ENCODE results near the gene TMEM107. TPM values are rescaled to one million over a fixed set of nuclear protein-coding genes. Genes with fewer than 3 reads are reported as not detected.

TMEM107 gene
- total RNA-seq, 4 donors from 2014 or later, result 12.7 to 21.7 (median 15.5) TPM

DNA sequence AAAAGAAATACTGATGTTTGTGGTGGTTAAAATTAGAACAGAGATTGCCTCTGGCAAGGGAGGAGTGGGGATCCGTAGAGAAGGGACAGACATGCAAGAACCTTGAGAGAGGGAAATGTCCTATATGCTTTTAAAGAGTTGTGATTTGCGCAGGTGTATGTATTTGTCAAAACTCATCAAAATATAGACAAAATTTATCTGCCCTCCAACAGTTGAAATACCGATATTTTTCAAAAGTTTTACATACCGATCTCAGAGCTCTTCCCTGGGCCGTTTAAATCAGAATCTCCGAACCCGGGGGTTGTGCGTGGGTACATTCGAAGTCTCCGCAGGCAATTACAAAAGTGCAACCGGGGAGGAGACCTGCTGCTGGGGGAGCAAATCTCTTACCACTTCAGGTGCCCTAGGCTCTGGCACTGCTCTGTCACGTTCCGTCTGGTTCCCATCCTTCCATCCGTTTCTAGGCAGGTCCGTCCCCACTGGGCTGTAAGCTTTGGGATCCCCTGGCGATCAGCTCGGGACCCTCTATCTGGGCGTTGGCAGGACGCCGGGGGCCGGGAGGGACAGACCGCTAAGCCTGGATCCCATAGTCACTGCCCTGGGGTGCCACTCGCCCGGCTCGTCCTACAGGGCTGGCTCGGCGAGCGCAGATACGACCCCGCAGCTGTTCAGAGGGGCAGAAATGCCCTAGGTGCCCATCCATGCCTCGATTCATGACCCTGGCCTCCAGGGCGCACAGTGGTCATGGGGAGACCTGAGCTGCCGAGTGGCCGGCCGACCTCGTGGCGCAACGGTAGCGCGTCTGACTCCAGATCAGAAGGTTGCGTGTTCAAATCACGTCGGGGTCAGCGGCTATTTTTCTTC lies 9.6 kb upstream of the TMEM107 start:
- no peak for DNase-seq
- H3K4me1 ChIP-seq, result peaks cover 9 to 51% (median 19%) of the 10 kb centered on the region in 3 donors
- no peaks in the 10 kb centered on the region for H3K9me3 ChIP-seq
- no peak for TF ChIP-seq POLR2A (IDR thresholded peaks at IDR 0.05)
- no peak for TF ChIP-seq CTCF (IDR thresholded peaks at IDR 0.05)
- intact Hi-C loops (cut with DNase I), result no loop called here
- no peaks in the 10 kb centered on the region for H3K27me3 ChIP-seq
- H3K27ac ChIP-seq, result peak overlapping the region; percentile 96 to 99 (median 98)
- H3K36me3 ChIP-seq, result no peaks in the 10 kb centered on the region
- peak overlapping the region; percentile 56 to 97 (median 86) for H3K4me3 ChIP-seq
- 0 to 1% methylated on average over 17 to 28 of the region's 44 CpGs for WGBS, 2 donors

DNA sequence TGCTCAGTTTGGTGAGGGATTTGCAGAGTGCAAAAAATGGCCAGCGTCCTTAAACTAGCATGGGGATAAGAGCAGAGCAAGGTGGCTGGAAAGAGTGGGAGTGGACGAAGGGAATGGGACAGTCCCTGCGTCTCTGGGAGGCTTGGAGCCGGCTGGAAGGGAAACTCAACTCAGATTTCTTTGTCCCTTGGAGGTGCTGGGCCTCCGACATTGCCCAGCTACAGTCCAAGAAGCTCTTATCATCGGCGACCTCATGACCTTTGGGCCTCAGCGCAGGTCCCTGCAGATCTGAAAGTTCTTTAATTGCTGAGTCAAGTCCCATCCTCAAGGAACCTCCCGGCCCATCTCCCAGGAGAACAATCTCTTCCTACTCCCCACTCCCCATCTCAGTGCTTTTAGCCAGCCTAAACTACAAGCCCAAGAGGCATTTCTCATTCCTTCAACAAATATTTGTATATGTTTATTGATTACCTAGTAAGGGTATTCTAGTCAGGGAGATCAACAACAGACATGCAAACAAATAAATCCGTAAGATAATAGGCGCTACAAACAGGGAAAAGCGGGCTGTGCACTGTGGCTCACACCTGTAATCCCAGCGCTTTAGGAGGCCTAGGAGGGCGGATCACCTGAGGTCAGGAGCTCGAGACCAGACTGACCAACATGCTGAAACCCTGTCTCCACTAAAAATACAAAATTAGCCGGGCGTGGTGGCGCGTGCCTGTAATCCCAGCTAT lies 985 bp upstream of the TMEM107 start:
- Histone ChIP-seq H3K27me3 (no peaks in the 10 kb centered on the region), H3K9me3 (no peaks in the 10 kb centered on the region), H3K36me3 (no peaks in the 10 kb centered on the region), H3K4me1 (peaks cover 21 to 44% (median 32%) of the 10 kb centered on the region in 3 donors), H3K4me3 (peak overlapping the region; percentile 60 to 85 (median 67)), H3K27ac (peak overlapping the region; percentile 85 to 96 (median 88))
- intact Hi-C loops (cut with DNase I), result no loop called here
- no peak for DNase-seq
- no peak for TF ChIP-seq CTCF (IDR thresholded peaks at IDR 0.05)
- no peak for TF ChIP-seq POLR2A (IDR thresholded peaks at IDR 0.05)
- WGBS, 2 donors, result 77 to 80% methylated on average over 15 to 19 of the region's 19 CpGs

GRCh38 chr17:8175795-8176196 lies 384 bp downstream of the TMEM107 start:
- TF ChIP-seq CTCF (IDR thresholded peaks at IDR 0.05) (no peak), POLR2A (IDR thresholded peaks at IDR 0.05) (no peak)
- Histone ChIP-seq H3K9me3 (no peaks in the 10 kb centered on the region), H3K36me3 (no peaks in the 10 kb centered on the region), H3K27ac (peak overlapping the region; percentile 85 to 96 (median 88)), H3K27me3 (no peaks in the 10 kb centered on the region), H3K4me3 (peak overlapping the region; percentile 60 to 85 (median 67)), H3K4me1 (peaks cover 21 to 44% (median 32%) of the 10 kb centered on the region in 3 donors)
- no peak for DNase-seq
- WGBS, 2 donors, result 6 to 7% methylated on average over 5 to 8 of the region's 11 CpGs
- intact Hi-C loops (cut with DNase I), result no loop called here

DNA sequence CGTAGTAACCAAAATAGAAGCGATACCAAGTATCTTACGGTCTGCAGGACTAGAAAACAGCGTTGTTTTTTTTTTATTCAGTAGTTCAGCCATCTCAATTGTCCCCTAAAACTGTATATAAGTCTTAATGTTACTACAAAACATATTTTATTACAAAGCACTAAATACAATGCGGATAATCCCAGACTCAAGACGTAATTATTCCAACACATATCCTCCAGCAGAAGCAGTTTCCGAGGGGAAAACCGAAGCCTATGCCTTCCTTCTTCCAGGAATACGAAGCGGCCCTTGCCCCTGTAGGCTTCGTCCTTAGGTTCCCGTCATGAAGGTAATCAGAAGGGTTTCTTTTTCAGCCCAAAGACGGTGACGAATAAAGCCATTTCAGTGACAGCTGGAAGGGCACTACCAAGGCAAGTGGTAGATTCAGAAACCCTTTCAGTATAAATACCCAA lies 2.3 kb downstream of the TMEM107 start:
- peak overlapping the region; percentile 27 to 57 (median 46) for H3K4me3 ChIP-seq
- no peaks in the 10 kb centered on the region for H3K9me3 ChIP-seq
- H3K36me3 ChIP-seq, result no peaks in the 10 kb centered on the region
- TF ChIP-seq POLR2A (IDR thresholded peaks at IDR 0.05), result no peak
- TF ChIP-seq CTCF (IDR thresholded peaks at IDR 0.05), result no peak
- no peaks in the 10 kb centered on the region for H3K27me3 ChIP-seq
- H3K27ac ChIP-seq, result peak overlapping the region; percentile 81 to 96 (median 90)
- WGBS, 2 donors, result 1 to 3% methylated on average over 14 of the region's 14 CpGs
- peaks cover 21 to 44% (median 32%) of the 10 kb centered on the region in 3 donors for H3K4me1 ChIP-seq
- intact Hi-C loops (cut with DNase I), result no loop called here
- DNase-seq, result no peak

Data from esophagus squamous epithelium (tissue), 5 donors.